ENCODE measurements around the gene ATP11A. TPM values are rescaled to one million over a fixed set of nuclear protein-coding genes. Genes with fewer than 3 reads are reported as not detected.
"Not testable (repeated sequence)": the region's sequence is repeated elsewhere in the genome, so short reads cannot be mapped to it uniquely, and the experiment has no call there.

ATP11A gene
- total RNA-seq, 2 donors from 2014 or later: 89.0 to 91.2 TPM

DNA sequence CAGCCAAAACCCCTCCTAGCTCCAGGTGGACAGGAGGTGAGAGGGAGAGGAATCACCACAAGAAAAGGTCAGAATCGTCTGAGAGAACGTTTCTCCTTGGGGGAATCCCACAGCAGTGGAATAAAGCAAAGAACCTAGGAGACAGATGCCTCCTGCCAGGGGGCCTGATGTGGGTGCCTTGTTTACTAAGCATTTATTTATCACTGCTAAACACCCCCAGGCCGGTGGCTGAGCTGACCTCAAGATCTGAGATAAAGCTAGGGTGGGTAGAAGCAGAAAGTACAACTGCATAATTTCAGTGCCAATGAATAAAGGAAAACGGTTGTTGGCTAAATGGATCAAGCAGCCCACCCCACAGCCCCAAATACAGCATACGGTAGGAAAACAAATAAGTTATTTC is 33.9 kb upstream of the ATP11A start:
- H3K4me1 Mint-ChIP-seq (ENCODE audit: low read depth in 2 of 2): no peaks in the 10 kb centered on the region
- no peaks in the 10 kb centered on the region for H3K9me3 Mint-ChIP-seq
- no peak overlapping the region for H3K4me3 Mint-ChIP-seq
- H3K27me3 Mint-ChIP-seq: peaks cover 8 to 14% of the 10 kb centered on the region in 2 donors
- no peak overlapping the region for H3K27ac Mint-ChIP-seq
- ATAC-seq (no peak), DNase-seq (ENCODE audit: low spot score) (no peak)
- H3K36me3 Mint-ChIP-seq: no peaks in the 10 kb centered on the region

DNA sequence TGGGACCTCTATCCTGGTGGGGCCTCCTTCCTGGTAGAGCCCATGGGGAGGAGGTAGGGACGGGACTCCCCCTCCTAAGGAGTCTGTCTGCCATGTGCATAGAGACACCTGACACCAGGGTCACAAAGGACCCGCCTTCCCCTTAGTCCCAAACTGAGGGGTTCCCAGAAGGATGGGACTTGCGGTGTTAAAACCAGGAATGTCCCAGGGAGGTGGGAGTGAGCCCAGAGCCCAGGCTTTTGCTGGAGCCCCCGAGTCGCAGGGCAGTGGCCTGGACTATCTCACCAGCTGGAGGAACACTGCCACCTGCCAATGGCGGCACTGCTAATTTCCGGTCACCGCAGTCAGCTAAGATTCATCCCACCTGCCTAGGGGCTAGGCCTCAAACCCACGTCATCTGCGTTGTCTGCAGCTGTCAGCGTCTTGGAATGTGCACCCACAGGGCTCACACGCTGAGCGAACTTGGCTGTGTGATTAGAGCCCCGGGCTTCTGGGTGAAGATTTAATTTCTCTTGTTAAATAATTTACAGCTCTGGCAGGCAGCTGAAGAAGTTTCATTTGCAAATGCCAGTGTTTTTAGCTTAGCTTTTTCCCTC is 31.9 kb upstream of the ATP11A start:
- no peaks in the 10 kb centered on the region for H3K4me1 Mint-ChIP-seq (ENCODE audit: low read depth in 2 of 2)
- peaks cover 2 to 14% of the 10 kb centered on the region in 2 donors for H3K27me3 Mint-ChIP-seq
- no peaks in the 10 kb centered on the region for H3K9me3 Mint-ChIP-seq
- H3K27ac Mint-ChIP-seq: no peak overlapping the region
- H3K36me3 Mint-ChIP-seq: no peaks in the 10 kb centered on the region
- no peak overlapping the region for H3K4me3 Mint-ChIP-seq
- DNase-seq (ENCODE audit: low spot score) (no peak), ATAC-seq (no peak)

DNA sequence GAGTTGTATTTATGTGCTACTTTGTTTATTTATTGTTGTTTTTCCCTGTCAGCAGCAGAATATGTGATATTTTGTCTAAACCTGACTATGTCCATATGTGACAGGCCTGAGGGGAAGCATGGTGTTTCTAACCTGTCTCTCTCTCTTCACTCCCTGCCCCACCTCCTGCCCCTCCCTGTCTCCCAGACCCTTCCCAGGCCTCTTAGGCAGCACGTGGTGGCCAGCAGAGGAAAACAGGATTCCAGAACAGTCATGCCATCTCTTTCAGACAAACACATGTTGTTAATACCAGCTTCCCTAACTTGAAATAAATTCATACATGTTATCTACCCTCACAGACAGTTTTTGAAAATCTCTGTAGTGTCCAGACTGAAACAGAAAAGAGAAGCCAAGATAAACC is 31.0 kb upstream of the ATP11A start:
- H3K4me1 Mint-ChIP-seq (ENCODE audit: low read depth in 2 of 2): no peaks in the 10 kb centered on the region
- peaks cover 2 to 9% of the 10 kb centered on the region in 2 donors for H3K27me3 Mint-ChIP-seq
- no peak overlapping the region for H3K4me3 Mint-ChIP-seq
- H3K27ac Mint-ChIP-seq: no peak overlapping the region
- no peak for DNase-seq (ENCODE audit: low spot score)
- H3K9me3 Mint-ChIP-seq: no peaks in the 10 kb centered on the region
- H3K36me3 Mint-ChIP-seq: no peaks in the 10 kb centered on the region
- no peak for ATAC-seq

DNA sequence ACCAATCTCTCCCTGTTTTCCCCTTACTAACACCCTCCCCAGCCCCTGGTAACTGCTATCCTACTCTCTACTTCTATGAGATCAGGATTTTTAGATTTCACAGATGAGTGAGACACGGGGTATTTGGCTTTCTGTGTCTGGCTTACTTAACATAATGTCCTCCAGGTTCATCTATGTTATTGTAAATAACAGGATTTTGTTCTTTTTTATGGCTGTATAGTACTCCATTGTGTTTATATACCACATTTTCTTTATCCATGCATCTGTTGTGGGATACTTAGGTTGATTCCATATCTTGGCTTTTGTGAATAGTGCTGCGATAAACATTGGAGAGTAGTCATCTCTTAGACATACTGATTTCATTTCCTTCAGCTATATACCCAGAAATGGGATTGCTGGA is 28.5 kb upstream of the ATP11A start:
- no peak for ATAC-seq
- H3K4me3 Mint-ChIP-seq: no peak overlapping the region
- H3K27ac Mint-ChIP-seq: no peak overlapping the region
- H3K27me3 Mint-ChIP-seq: peaks cover 4 to 5% of the 10 kb centered on the region in 2 donors
- H3K9me3 Mint-ChIP-seq: no peaks in the 10 kb centered on the region
- H3K36me3 Mint-ChIP-seq: no peaks in the 10 kb centered on the region
- H3K4me1 Mint-ChIP-seq (ENCODE audit: low read depth in 2 of 2): no peaks in the 10 kb centered on the region
- DNase-seq (ENCODE audit: low spot score): no peak

DNA sequence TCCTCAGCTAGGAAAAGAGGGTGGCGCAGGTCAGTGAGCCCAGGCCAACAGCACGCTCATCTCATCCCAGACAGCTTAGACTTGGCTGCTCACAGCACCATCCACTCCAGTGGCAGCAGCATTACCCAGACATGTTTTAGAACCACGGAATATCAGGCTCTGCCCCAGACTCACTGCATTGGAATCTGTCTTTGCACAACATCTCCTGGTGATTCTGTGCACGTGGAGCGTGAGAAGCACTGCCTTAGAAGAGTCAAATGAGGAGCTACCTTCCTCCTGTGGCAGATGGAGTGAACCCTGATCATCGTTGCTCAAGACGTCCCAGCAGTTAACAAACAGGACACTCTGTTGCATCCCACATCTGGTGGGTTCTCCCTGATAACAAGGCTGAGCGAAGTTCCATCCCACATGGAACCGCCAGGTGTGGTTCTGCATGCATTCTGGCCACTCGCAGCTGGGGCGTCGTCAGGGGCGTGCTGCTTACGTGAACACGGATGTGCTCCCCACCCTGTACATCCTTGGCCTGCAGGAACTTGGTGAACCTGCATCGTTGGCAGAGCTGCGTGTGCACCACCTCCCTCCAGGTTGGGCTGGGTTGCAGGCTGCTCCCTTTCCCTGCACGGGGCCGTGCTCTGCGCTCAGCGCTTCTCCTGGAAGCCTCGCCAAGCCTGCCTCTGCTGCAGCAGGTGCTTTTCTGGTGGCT is 25.2 kb upstream of the ATP11A start:
- Mint-ChIP-seq H3K27ac (no peak overlapping the region), H3K36me3 (no peaks in the 10 kb centered on the region), H3K4me1 (ENCODE audit: low read depth in 2 of 2) (no peaks in the 10 kb centered on the region), H3K27me3 (peaks cover 4 to 5% of the 10 kb centered on the region in 2 donors), H3K9me3 (no peaks in the 10 kb centered on the region), H3K4me3 (no peak overlapping the region)
- no peak for ATAC-seq
- no peak for DNase-seq (ENCODE audit: low spot score)

DNA sequence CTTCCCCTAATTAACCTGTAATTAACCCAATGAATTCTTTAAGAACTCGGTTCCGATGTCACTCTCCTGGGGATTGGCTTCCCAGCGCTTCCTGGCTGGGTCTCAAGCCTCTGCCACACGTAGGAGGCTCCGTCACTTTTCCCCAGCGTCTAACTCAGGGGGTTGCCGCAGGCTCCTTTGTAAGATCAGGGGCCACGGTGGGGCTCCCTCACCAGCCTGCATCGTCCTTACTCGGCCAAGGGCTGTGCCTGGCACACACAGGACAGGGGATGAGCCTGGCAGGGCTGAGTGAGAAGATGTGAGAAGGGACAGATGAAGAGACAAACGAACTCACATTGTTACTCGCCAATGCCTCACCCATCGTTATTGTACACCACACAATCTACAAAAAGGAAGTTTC is 20.9 kb upstream of the ATP11A start:
- Mint-ChIP-seq H3K36me3 (no peaks in the 10 kb centered on the region), H3K27ac (no peak overlapping the region), H3K4me1 (ENCODE audit: low read depth in 2 of 2) (no peaks in the 10 kb centered on the region), H3K4me3 (no peak overlapping the region), H3K27me3 (peaks cover 10% of the 10 kb centered on the region in 2 donors), H3K9me3 (no peaks in the 10 kb centered on the region)
- no peak for ATAC-seq
- no peak for DNase-seq (ENCODE audit: low spot score)

DNA sequence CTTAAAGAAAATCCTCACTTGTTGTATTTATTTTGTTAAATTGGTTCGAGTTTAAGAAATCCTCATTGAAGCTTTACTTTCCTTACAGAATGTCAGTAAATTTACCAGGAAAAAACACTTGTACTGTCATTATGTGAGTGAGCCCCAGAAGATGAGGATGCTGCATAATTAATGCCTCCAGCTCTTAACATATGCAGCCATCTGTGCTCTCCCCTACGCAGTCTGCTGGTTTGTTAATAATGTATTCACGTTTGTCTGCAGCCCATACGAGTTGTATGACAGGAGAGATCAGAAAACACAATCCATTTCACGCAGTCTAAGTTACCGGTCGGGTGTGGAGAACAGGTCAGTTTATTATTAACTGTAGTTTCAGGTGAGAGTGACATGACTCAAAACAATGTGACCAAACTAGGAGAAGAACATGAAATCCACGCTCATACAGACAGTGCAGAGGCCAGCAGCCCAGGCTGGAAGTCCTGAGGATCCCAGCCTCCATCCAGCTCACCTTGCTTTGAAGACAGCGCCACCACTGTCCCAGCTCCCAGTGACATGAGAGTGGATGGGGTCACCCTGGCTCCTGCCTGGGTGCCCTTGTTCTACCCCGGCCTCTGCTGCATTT is 19.8 kb upstream of the ATP11A start:
- DNase-seq (ENCODE audit: low spot score): no peak
- peaks cover 9 to 10% of the 10 kb centered on the region in 2 donors for H3K27me3 Mint-ChIP-seq
- H3K9me3 Mint-ChIP-seq: no peaks in the 10 kb centered on the region
- peak in 1 of 2 donors; percentile 45 for ATAC-seq
- H3K4me3 Mint-ChIP-seq: no peak overlapping the region
- H3K27ac Mint-ChIP-seq: no peak overlapping the region
- H3K36me3 Mint-ChIP-seq: no peaks in the 10 kb centered on the region
- no peaks in the 10 kb centered on the region for H3K4me1 Mint-ChIP-seq (ENCODE audit: low read depth in 2 of 2)

DNA sequence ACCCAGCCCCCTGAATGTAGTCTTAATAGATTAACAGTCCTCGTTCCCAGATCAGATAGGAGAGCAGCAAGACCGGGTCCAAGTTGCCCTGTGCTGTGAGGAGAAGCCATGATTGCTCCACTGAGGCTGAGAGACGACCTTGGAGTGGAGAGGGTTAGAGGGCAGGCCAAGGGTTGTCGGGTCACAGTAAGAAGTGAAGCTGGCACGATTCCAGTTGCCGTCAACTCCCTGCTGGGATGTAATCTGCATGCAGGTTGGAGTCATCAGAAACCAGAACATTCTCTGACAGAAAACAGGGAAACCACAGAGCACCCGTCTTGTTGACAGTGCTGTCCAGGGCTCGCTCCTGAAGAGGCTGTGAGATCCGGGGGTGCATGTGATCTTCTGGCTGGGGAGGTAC is 19.0 kb upstream of the ATP11A start:
- Mint-ChIP-seq H3K36me3 (no peaks in the 10 kb centered on the region), H3K4me1 (ENCODE audit: low read depth in 2 of 2) (no peaks in the 10 kb centered on the region), H3K9me3 (no peaks in the 10 kb centered on the region), H3K27me3 (peaks cover 10 to 12% of the 10 kb centered on the region in 2 donors), H3K27ac (no peak overlapping the region), H3K4me3 (no peak overlapping the region)
- ATAC-seq (no peak), DNase-seq (ENCODE audit: low spot score) (no peak)

DNA sequence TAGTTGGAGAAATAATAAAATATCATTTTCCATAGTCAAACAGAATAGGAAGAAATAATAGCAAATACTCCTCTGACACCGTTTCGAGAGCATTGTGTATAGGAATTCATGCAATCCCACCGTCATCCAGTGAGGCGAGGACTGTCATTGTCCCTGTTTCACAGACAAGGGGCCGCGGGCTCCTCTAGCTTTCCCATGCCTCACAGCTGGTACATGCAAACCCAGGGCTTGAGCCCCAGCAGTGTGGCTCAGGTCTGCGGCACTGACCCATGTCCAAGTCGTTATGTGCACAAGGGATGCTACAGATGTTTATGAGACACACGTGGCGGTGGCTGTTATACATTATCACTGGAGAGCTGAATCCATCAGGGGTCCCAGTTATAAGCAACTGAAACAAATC is 18.5 kb upstream of the ATP11A start:
- Mint-ChIP-seq H3K36me3 (no peaks in the 10 kb centered on the region), H3K9me3 (no peaks in the 10 kb centered on the region), H3K4me1 (ENCODE audit: low read depth in 2 of 2) (no peaks in the 10 kb centered on the region), H3K27me3 (peaks cover 14 to 17% of the 10 kb centered on the region in 2 donors), H3K4me3 (no peak overlapping the region), H3K27ac (no peak overlapping the region)
- DNase-seq (ENCODE audit: low spot score): no peak
- ATAC-seq: no peak

DNA sequence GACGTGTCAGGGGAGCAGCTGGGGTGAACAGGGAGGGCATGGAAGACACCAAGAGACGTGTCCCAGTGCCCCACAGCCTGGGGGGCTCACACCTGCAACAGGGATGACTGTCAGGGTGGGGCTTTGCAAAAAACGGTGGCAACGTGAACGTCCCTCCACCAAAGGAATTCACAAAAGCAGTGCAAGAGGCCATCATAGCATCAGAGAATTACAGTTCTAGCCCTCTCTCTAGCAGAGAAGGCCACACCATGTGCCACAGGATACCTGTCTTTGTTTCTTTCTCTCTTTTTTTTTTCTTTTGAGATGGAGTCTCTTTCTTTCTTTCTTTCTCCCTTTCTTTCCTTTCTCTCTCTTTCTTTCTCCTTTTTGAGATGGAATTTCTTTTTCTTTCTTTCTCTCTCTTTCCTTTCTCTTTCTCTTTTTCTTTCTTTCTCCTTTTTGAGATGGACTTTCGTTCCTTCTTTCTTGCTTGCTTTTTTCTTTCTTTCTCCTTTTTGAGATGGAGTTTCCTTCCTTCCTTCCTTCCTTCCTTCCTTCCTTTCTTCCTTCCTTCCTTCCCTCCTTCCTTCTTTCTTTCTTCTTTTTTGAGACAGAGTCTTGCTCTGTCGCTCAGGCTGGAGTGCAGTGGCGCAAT is 17.1 kb upstream of the ATP11A start:
- no peaks in the 10 kb centered on the region for H3K9me3 Mint-ChIP-seq
- DNase-seq (ENCODE audit: low spot score) (no peak), ATAC-seq (no peak)
- no peaks in the 10 kb centered on the region for H3K4me1 Mint-ChIP-seq (ENCODE audit: low read depth in 2 of 2)
- H3K27me3 Mint-ChIP-seq: peaks cover 17 to 19% of the 10 kb centered on the region in 2 donors
- H3K27ac Mint-ChIP-seq: no peak overlapping the region
- no peaks in the 10 kb centered on the region for H3K36me3 Mint-ChIP-seq
- H3K4me3 Mint-ChIP-seq: no peak overlapping the region

DNA sequence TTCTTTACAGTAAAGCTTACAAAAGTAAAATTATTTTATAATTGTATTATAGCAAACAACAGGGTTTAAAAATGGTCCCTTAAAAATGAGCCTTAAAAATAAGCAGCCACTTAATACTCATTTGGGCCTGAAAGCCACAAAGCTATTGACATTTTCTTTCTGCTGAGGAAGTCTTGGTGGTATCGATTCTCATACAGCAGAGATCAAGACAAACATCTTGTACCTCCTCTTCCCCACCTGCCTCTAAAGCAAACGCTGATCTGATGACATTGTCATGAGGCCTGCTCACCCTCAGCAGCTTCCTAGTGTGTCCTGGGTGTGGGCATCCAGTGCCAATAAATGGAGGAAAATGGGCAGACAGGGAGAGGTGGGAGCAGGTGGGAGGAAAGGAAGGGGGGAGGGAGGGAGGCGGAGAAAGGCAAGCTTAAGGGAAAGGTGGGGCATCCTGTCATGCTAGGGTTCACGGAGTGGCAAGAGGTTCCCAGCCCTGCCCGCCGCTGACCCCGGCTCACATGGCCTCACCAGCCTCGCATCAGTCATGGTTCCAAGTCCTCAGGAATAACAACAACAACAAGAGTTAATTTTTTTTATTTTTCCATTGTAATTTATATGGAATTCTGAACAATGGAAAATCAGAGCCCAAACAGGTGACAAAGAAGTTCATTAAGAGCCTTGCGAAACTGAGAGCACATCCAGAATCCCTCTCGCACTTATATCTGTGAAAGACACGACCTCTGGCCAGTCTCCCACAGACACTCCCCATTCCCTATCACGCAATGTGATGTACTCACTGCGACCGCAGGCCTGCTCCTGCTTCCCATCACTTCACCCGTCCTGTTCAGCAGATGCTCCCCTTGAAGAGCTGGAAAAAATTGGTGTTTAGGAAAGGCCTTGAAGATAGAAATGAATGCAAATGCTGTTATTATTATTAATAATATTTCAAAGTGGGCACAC is 15.1 kb upstream of the ATP11A start:
- Mint-ChIP-seq H3K27me3 (peaks cover 17 to 19% of the 10 kb centered on the region in 2 donors), H3K9me3 (no peaks in the 10 kb centered on the region), H3K27ac (no peak overlapping the region), H3K4me3 (no peak overlapping the region), H3K4me1 (ENCODE audit: low read depth in 2 of 2) (no peaks in the 10 kb centered on the region), H3K36me3 (no peaks in the 10 kb centered on the region)
- ATAC-seq (no peak), DNase-seq (ENCODE audit: low spot score) (no peak)

DNA sequence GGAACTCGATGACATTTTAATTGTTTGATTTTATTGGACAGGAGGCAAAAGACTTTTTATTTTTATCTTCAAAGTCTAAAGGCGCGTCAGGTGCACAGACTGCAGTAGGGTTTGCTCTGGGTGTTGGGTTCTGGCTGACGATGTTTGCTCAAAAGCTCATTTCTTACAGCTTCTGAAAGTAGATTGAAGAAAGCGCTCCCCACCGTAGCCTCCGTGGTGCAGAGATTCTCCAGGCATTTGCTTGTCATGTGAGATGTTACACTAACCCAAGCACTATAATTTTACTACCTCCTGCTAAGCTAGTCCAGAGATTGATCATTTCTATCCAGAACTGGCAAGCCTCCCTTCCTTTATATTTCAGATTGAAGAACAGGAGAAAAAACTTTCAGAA is 14.5 kb upstream of the ATP11A start:
- peaks cover 17 to 19% of the 10 kb centered on the region in 2 donors for H3K27me3 Mint-ChIP-seq
- ATAC-seq (no peak), DNase-seq (ENCODE audit: low spot score) (no peak)
- no peak overlapping the region for H3K4me3 Mint-ChIP-seq
- H3K4me1 Mint-ChIP-seq (ENCODE audit: low read depth in 2 of 2): no peaks in the 10 kb centered on the region
- no peaks in the 10 kb centered on the region for H3K9me3 Mint-ChIP-seq
- no peaks in the 10 kb centered on the region for H3K36me3 Mint-ChIP-seq
- H3K27ac Mint-ChIP-seq: no peak overlapping the region

DNA sequence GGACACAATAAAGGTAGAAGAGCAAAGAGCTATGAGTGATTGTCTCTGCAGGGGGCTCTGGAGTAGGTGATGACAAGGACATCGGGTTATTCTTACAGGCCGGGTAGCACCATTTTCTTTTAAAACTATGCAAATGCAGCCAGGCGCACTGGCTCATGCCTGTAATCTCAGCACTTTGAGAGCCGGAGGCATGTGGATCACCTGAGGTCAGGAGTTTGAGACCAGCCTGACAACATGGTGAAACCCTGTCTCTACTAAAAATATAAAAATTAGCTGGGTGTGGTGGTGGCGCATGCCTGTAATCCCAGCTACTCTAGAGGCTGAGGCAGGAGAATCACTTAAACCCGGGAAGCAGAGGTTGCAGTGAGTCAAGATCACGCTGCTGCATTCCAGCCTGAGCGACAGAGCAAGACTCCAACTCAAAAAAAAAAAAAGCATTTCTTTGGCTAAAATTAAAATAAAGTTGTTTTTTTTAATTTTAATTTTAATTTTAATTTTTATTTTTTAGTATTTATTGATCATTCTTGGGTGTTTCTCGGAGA is 12.3 kb upstream of the ATP11A start:
- peaks cover 17 to 18% of the 10 kb centered on the region in 2 donors for H3K27me3 Mint-ChIP-seq
- H3K27ac Mint-ChIP-seq; ATAC-seq; H3K4me1 Mint-ChIP-seq (ENCODE audit: low read depth in 2 of 2); DNase-seq (ENCODE audit: low spot score); H3K9me3 Mint-ChIP-seq; H3K36me3 Mint-ChIP-seq; H3K4me3 Mint-ChIP-seq: not testable (repeated sequence)

Measured in natural killer cell treated with Interleukin-12 subunit alpha and Interleukin-12 subunit beta and Interleukin-15 and Interleukin-18, amount 100 ng/mL, for 72 hours (primary cell).